ENCODE measurements around the gene POLQ.
"Not testable (repeated sequence)": the region's sequence is repeated elsewhere in the genome, so short reads cannot be mapped to it uniquely, and the experiment has no call there.

The POLQ gene

GRCh38 chr3:121405631-121406030 lies 140.2 kb downstream of the POLQ start:
- H3K4me3 ChIP-seq (ENCODE audit: control insufficient read depth in 1 of 7, extremely low read depth in 1 of 7, insufficient read depth in 4 of 7, low read depth in 2 of 7, low read length in 6 of 7) = no peak overlapping the region
- POLR2A ChIA-PET = no interaction called here
- WGBS (ENCODE audit: insufficient coverage) = no CpG with 5 or more reads among the region's 1 CpG

GRCh38 chr3:121399820-121400219 lies 146.0 kb downstream of the POLQ start:
- no peak overlapping the region for H3K4me3 ChIP-seq (ENCODE audit: control insufficient read depth in 1 of 7, extremely low read depth in 1 of 7, insufficient read depth in 4 of 7, low read depth in 2 of 7, low read length in 6 of 7)
- no peaks in the 10 kb centered on the region for H3K27me3 ChIP-seq (replicated peaks in 2 of 5; ENCODE audit: control insufficient read depth in 4 of 5, insufficient read depth in 5 of 5, low read length in 4 of 5)
- H3K9me3 ChIP-seq (ENCODE audit: control extremely low read depth in 1 of 5, control insufficient read depth in 4 of 5, insufficient read depth in 2 of 5, low read depth in 1 of 5, low read length in 4 of 5) = peaks cover 0 to 2% (median 0%) of the 10 kb centered on the region in 5 experiments
- no peaks in the 10 kb centered on the region for H3K4me1 ChIP-seq (ENCODE audit: control extremely low read depth in 1 of 4, control insufficient read depth in 4 of 4, insufficient read depth in 4 of 4, low read length in 3 of 4)
- ChIA-PET CTCF (no interaction called here), POLR2A (no interaction called here)
- H3K36me3 ChIP-seq (ENCODE audit: control insufficient read depth in 4 of 4, insufficient read depth in 4 of 4, low read length in 3 of 4) = no peaks in the 10 kb centered on the region
- H3K27ac ChIP-seq (ENCODE audit: insufficient read depth in 1 of 2, low read depth in 1 of 2, low read length in 2 of 2, poor library complexity in 1 of 2, severe bottlenecking in 2 of 2) = no peak overlapping the region
- no peak for DNase-seq

More at GRCh38 chr3:121405631-121406030, 140.2 kb downstream of the POLQ start:
- Histone ChIP-seq H3K27ac (ENCODE audit: insufficient read depth in 1 of 2, low read depth in 1 of 2, low read length in 2 of 2, poor library complexity in 1 of 2, severe bottlenecking in 2 of 2) (no peak overlapping the region), H3K4me1 (ENCODE audit: control extremely low read depth in 1 of 4, control insufficient read depth in 4 of 4, insufficient read depth in 4 of 4, low read length in 3 of 4) (no peaks in the 10 kb centered on the region), H3K36me3 (ENCODE audit: control insufficient read depth in 4 of 4, insufficient read depth in 4 of 4, low read length in 3 of 4) (no peaks in the 10 kb centered on the region), H3K27me3 (replicated peaks in 2 of 5; ENCODE audit: control insufficient read depth in 4 of 5, insufficient read depth in 5 of 5, low read length in 4 of 5) (no peaks in the 10 kb centered on the region), H3K9me3 (ENCODE audit: control extremely low read depth in 1 of 5, control insufficient read depth in 4 of 5, insufficient read depth in 2 of 5, low read depth in 1 of 5, low read length in 4 of 5) (no peaks in the 10 kb centered on the region)
- no peak for DNase-seq
- CTCF ChIA-PET = no interaction called here

- H3K36me3 ChIP-seq (ENCODE audit: control insufficient read depth in 4 of 4, insufficient read depth in 4 of 4, low read length in 3 of 4); H3K4me3 ChIP-seq (ENCODE audit: control insufficient read depth in 1 of 7, extremely low read depth in 1 of 7, insufficient read depth in 4 of 7, low read depth in 2 of 7, low read length in 6 of 7); DNase-seq; H3K27ac ChIP-seq (ENCODE audit: insufficient read depth in 1 of 2, low read depth in 1 of 2, low read length in 2 of 2, poor library complexity in 1 of 2, severe bottlenecking in 2 of 2); H3K9me3 ChIP-seq (ENCODE audit: control extremely low read depth in 1 of 5, control insufficient read depth in 4 of 5, insufficient read depth in 2 of 5, low read depth in 1 of 5, low read length in 4 of 5); CTCF ChIA-PET; H3K4me1 ChIP-seq (ENCODE audit: control extremely low read depth in 1 of 4, control insufficient read depth in 4 of 4, insufficient read depth in 4 of 4, low read length in 3 of 4); H3K27me3 ChIP-seq (replicated peaks in 2 of 5; ENCODE audit: control insufficient read depth in 4 of 5, insufficient read depth in 5 of 5, low read length in 4 of 5): not testable (repeated sequence)
- POLR2A ChIA-PET = interaction anchor here (0.6 kb wide), 1 partner anchor 142 kb away, joined by 3 read pairs; no protein-coding TSS in a partner anchor
- WGBS (ENCODE audit: insufficient coverage) = 86% methylated on average over 5 of the region's 8 CpGs
Measured at GRCh38 chr3:121398051-121398450, 147.7 kb downstream of the POLQ start.

GRCh38 chr3:121395967-121396366 lies 149.8 kb downstream of the POLQ start:
- H3K36me3 ChIP-seq (ENCODE audit: control insufficient read depth in 4 of 4, insufficient read depth in 4 of 4, low read length in 3 of 4); DNase-seq; H3K4me1 ChIP-seq (ENCODE audit: control extremely low read depth in 1 of 4, control insufficient read depth in 4 of 4, insufficient read depth in 4 of 4, low read length in 3 of 4); CTCF ChIA-PET; H3K4me3 ChIP-seq (ENCODE audit: control insufficient read depth in 1 of 7, extremely low read depth in 1 of 7, insufficient read depth in 4 of 7, low read depth in 2 of 7, low read length in 6 of 7); POLR2A ChIA-PET; H3K27me3 ChIP-seq (replicated peaks in 2 of 5; ENCODE audit: control insufficient read depth in 4 of 5, insufficient read depth in 5 of 5, low read length in 4 of 5); H3K9me3 ChIP-seq (ENCODE audit: control extremely low read depth in 1 of 5, control insufficient read depth in 4 of 5, insufficient read depth in 2 of 5, low read depth in 1 of 5, low read length in 4 of 5); H3K27ac ChIP-seq (ENCODE audit: insufficient read depth in 1 of 2, low read depth in 1 of 2, low read length in 2 of 2, poor library complexity in 1 of 2, severe bottlenecking in 2 of 2): not testable (repeated sequence)
- 100% methylated on average over 1 of the region's 1 CpG for WGBS (ENCODE audit: insufficient coverage)

- DNase-seq; H3K36me3 ChIP-seq (ENCODE audit: control insufficient read depth in 4 of 4, insufficient read depth in 4 of 4, low read length in 3 of 4); H3K9me3 ChIP-seq (ENCODE audit: control extremely low read depth in 1 of 5, control insufficient read depth in 4 of 5, insufficient read depth in 2 of 5, low read depth in 1 of 5, low read length in 4 of 5); H3K27ac ChIP-seq (ENCODE audit: insufficient read depth in 1 of 2, low read depth in 1 of 2, low read length in 2 of 2, poor library complexity in 1 of 2, severe bottlenecking in 2 of 2); POLR2A ChIA-PET; H3K4me1 ChIP-seq (ENCODE audit: control extremely low read depth in 1 of 4, control insufficient read depth in 4 of 4, insufficient read depth in 4 of 4, low read length in 3 of 4); H3K27me3 ChIP-seq (replicated peaks in 2 of 5; ENCODE audit: control insufficient read depth in 4 of 5, insufficient read depth in 5 of 5, low read length in 4 of 5); CTCF ChIA-PET; H3K4me3 ChIP-seq (ENCODE audit: control insufficient read depth in 1 of 7, extremely low read depth in 1 of 7, insufficient read depth in 4 of 7, low read depth in 2 of 7, low read length in 6 of 7): not testable (repeated sequence)
- WGBS (ENCODE audit: insufficient coverage) = no CpG with 5 or more reads among the region's 3 CpGs
Measured at GRCh38 chr3:121388308-121388707, 157.5 kb downstream of the POLQ start.
